BE2C (cell line): ENCODE measurements around the gene STAMBPL1. TPM values are rescaled to one million over a fixed set of nuclear protein-coding genes. Genes with fewer than 3 reads are reported as not detected.

Experiments
- DNase-seq: peaks from one replicate; pipeline ENCODE4 v3.0.0-alpha.2; 2020
- H3K27me3 ChIP-seq: fragments of 250-450 bp; sonication (Bioruptor Pico); 2 replicates; pipeline ENCODE4 v1.5.1; 2020; ENCODE audit warnings: mild to moderate bottlenecking
- H3K36me3 ChIP-seq: fragments of 250-450 bp; sonication (Bioruptor Pico); 2 replicates; pipeline ENCODE4 v1.5.1; 2020; ENCODE audit warnings: mild to moderate bottlenecking
- H3K4me1 ChIP-seq: fragments of 250-450 bp; sonication (Bioruptor Pico); 2 replicates; pipeline ENCODE4 v1.5.1; 2020
- H3K4me3 ChIP-seq: 2 replicates; pipeline ENCODE4 v1.5.1; 2011; ENCODE audit warnings: low read depth, low read length
- H3K9me3 ChIP-seq: fragments of 250-450 bp; sonication (Bioruptor Pico); 2 replicates; pipeline ENCODE4 v1.5.1; 2020
- polyA plus RNA-seq: library from polyadenylated mRNA; unstranded; fragments of >200 nt; gene quantifications from one replicate; pipeline ENCODE4 v1.2.1, GENCODE V29; 2012; ENCODE audit warnings: low read depth, missing spikeins; ENCODE audit not compliant: insufficient read length, insufficient read depth
- TF ChIP-seq, protein P1 (sequence below): IDR thresholded peaks from 2 replicates; pipeline ENCODE4 v1.5.1; 2012; ENCODE audit warnings: mild to moderate bottlenecking, low read depth, low read length

The STAMBPL1 gene
- polyA plus RNA-seq = 14.7 TPM

GRCh38 chr10:88879534-88880281 is at the start of gene STAMBPL1:
STAMBPL1 (plus strand) TSS chr10:88880245; CDS start chr10:88901709, 21,464 bp downstream.
- TF ChIP-seq, protein P1, sequence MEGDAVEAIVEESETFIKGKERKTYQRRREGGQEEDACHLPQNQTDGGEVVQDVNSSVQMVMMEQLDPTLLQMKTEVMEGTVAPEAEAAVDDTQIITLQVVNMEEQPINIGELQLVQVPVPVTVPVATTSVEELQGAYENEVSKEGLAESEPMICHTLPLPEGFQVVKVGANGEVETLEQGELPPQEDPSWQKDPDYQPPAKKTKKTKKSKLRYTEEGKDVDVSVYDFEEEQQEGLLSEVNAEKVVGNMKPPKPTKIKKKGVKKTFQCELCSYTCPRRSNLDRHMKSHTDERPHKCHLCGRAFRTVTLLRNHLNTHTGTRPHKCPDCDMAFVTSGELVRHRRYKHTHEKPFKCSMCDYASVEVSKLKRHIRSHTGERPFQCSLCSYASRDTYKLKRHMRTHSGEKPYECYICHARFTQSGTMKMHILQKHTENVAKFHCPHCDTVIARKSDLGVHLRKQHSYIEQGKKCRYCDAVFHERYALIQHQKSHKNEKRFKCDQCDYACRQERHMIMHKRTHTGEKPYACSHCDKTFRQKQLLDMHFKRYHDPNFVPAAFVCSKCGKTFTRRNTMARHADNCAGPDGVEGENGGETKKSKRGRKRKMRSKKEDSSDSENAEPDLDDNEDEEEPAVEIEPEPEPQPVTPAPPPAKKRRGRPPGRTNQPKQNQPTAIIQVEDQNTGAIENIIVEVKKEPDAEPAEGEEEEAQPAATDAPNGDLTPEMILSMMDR = no peak
- H3K4me1 ChIP-seq = peaks cover 16% of the 10 kb centered on the region
- no peaks in the 10 kb centered on the region for H3K27me3 ChIP-seq
- H3K4me3 ChIP-seq = peak within 1 kb of the TSS; percentile 87
- H3K36me3 ChIP-seq = no peaks in the 10 kb centered on the region
- H3K9me3 ChIP-seq = no peaks in the 10 kb centered on the region
- no peak for DNase-seq

DNA sequence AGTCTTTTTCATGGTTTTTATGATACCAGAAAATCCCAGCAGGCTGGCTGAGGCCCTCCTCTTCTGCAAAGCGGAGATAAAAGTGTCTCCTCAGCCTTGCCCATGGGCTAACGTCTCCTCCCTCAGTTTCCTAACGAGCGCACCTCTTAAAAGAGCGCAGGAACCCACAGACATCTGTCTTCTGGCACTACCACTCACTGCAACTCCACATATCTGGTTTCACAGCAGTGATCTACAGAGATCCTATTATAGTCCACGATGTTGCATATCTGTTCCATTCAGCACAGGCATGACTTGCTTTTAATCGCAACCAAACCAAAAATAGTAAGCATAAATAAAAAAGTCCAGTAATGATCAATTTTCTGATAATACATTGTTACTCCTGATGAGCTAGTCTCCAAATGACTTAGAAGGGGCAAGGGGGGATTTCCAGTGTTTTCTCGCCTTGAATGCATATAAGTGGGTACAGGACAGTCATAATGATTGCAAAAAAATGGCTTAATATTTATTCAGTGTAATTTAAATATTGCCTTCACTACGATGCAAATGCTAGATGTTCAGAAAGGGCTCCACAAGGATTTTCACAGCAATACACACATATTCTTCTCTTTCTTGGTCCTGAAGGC is 49.3 kb upstream of the STAMBPL1 start:
- TF ChIP-seq, protein P1 = no peak
- DNase-seq = no peak
- Histone ChIP-seq H3K4me1 (peaks cover under 1% of the 10 kb centered on the region; the same call in 1 of the 2 replicates), H3K9me3 (no peaks in the 10 kb centered on the region), H3K36me3 (no peaks in the 10 kb centered on the region), H3K4me3 (no peak overlapping the region), H3K27me3 (no peaks in the 10 kb centered on the region)

DNA sequence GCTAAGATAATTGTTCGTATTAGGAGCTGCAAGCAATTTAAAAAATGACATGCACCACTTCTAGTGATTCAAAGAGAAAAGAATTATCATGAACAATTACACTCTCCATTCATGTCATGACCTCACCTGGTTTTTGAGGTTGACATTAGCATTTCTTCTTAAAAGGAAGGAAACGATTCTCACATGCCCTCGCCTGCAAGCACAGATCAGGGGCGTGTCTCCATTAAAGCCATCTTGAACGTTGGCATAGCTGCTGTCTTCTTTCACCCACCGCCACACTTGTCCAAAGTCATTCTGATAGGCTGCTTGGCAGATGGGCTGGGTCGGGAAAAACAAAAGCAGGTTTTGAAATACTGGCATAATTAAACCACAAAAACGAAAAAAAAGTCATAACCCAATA is 48.3 kb upstream of the STAMBPL1 start:
- Histone ChIP-seq H3K4me3 (no peak overlapping the region), H3K36me3 (no peaks in the 10 kb centered on the region)
- TF ChIP-seq, protein P1 = no peak

GRCh38 chr10:88832376-88832775 is 47.7 kb upstream of the STAMBPL1 start:
- Histone ChIP-seq H3K4me3 (no peak overlapping the region), H3K36me3 (no peaks in the 10 kb centered on the region), H3K9me3 (no peaks in the 10 kb centered on the region), H3K27me3 (no peaks in the 10 kb centered on the region), H3K4me1 (peaks cover 4% of the 10 kb centered on the region; the same call in 1 of the 2 replicates)
- TF ChIP-seq, protein P1 = no peak
- DNase-seq = no peak

More for the DNA sequence above, 48.3 kb upstream of the STAMBPL1 start:
- H3K9me3 ChIP-seq = no peaks in the 10 kb centered on the region
- H3K4me1 ChIP-seq = peaks cover 4% of the 10 kb centered on the region; the same call in 1 of the 2 replicates
- DNase-seq = no peak
- no peaks in the 10 kb centered on the region for H3K27me3 ChIP-seq

DNA sequence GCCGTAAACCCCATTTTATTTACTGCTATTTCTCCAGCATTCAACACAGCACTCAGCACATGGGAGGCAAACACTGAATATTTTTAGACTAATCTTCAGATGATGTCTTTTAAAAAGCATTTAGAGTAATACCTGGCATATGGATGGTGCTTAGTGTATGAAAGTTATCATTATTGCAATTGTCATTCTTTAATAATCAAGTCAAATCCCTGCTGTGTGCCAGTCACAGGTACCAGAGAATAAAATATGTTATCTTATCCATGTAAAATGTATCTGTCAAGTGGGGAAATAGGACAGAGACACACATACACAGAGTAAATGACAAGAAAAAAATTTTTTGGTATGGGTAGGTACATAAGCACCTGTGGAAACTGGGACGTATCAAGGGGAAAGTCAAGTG is 46.9 kb upstream of the STAMBPL1 start:
- Histone ChIP-seq H3K36me3 (no peaks in the 10 kb centered on the region), H3K27me3 (no peaks in the 10 kb centered on the region), H3K9me3 (no peaks in the 10 kb centered on the region), H3K4me3 (no peak overlapping the region), H3K4me1 (peaks cover 4% of the 10 kb centered on the region; the same call in 1 of the 2 replicates)
- TF ChIP-seq, protein P1 = no peak
- DNase-seq = no peak

DNA sequence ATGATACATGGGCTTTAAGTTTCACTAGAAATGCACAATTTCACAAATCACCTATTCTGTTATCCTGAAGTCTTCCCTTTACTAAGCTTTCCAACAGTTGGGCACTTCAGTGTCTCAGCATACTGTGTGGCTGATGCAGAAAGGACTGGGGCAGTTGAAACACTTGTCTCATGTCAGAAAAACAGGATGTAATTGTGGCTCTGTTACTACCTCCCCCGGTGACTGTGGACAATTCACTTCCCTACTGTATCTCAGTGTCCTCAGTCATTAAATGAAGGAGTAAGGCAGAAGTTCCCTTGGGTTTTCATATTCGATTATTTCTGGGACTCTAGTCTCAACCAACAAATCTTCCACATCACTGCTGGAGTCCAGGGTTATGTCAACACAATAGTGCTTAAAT is 46.3 kb upstream of the STAMBPL1 start:
- H3K4me1 ChIP-seq = peaks cover 4% of the 10 kb centered on the region; the same call in 1 of the 2 replicates
- TF ChIP-seq, protein P1 = no peak
- no peak overlapping the region for H3K4me3 ChIP-seq
- no peaks in the 10 kb centered on the region for H3K27me3 ChIP-seq
- no peak for DNase-seq
- no peaks in the 10 kb centered on the region for H3K9me3 ChIP-seq
- H3K36me3 ChIP-seq = no peaks in the 10 kb centered on the region
